HepG2 (cell line): ENCODE results near the gene DSCAM. TPM values are rescaled to one million over a fixed set of nuclear protein-coding genes. Genes with fewer than 3 reads are reported as not detected.
"Not testable (repeated sequence)": the region's sequence is repeated elsewhere in the genome, so short reads cannot be mapped to it uniquely, and the experiment has no call there.

Experiments used
- ATAC-seq: fragments of 200-7000 bp; cut with Tn5 transposase; 3 replicates; pipeline ENCODE4 v1.9.1; 2020; ENCODE audit warnings: mild to moderate bottlenecking, moderate library complexity
- BruUV-seq: library from RNA; stranded (reverse); fragments of 400-500 nt; replicated peaks from 2 replicates; lab custom pipeline; 2021; lab: Mats Ljungman, UMichigan
- CTCF ChIA-PET: fragments of 300-600 bp; formaldehyde crosslinking; extraction: SDS; loops from one replicate; lab custom pipeline; 2021; ENCODE audit warnings: low total read pairs, inconsistent platforms, low intra/inter-chr PET ratio; lab: Yijun Ruan, JAX
- POLR2A ChIA-PET: fragments of 350-600 bp; sonication (Branson Sonifier 250); formaldehyde crosslinking; loops from one replicate; lab custom pipeline; 2020; ENCODE audit warnings: antibody characterized with exemption, inconsistent platforms; lab: Yijun Ruan, JAX
- DNase-seq: peaks from one replicate; pipeline ENCODE4 v3.0.0-alpha.2; 2015; ENCODE audit warnings: low spot score
- FAIRE-seq: peaks from 3 replicates; lab custom pipeline; 2011; peaks lifted over from hg19 to GRCh38; lab: Jason Lieb, UNC
- H2AFZ ChIP-seq: one replicate; pipeline ENCODE4 v1.6.1; 2011; ENCODE audit warnings: low read length, inconsistent platforms
- H3K27ac ChIP-seq: fragments of 300-600 bp; 3 replicates; pipeline ENCODE4 v1.8.0; 2011; ENCODE audit warnings: mixed run types, mild to moderate bottlenecking, mixed read lengths, low read length, inconsistent platforms; ENCODE audit not compliant: insufficient read depth; ENCODE audit errors: extremely low read length
- H3K27me3 ChIP-seq, 2 experiments: fragments of 200-600 bp in 1 of 2; 2 replicates in 1 of 2; 3 replicates in 1 of 2; pipeline versions ENCODE4 v1.6.0 to v1.8.0; 2011; ENCODE audit warnings: low read length in 2 of 2, mild to moderate bottlenecking in 2 of 2, moderate library complexity in 2 of 2, inconsistent platforms in 1 of 2; ENCODE audit not compliant: insufficient read depth in 2 of 2, control insufficient read depth in 1 of 2
- H3K36me3 ChIP-seq, 2 experiments: fragments of 200-600 bp in 1 of 2; replicated peaks in 1 of 2; 2 replicates in 1 of 2; 3 replicates in 1 of 2; pipeline versions ENCODE4 v1.5.1 to v1.8.0; 2011; ENCODE audit warnings: low read length in 2 of 2, inconsistent platforms in 1 of 2; ENCODE audit not compliant: insufficient read depth in 2 of 2, control insufficient read depth in 1 of 2
- H3K4me1 ChIP-seq: 2 replicates; pipeline ENCODE4 v1.5.1; 2012; ENCODE audit warnings: low read length, inconsistent platforms; ENCODE audit not compliant: insufficient read depth
- H3K4me2 ChIP-seq: 2 replicates; pipeline ENCODE4 v1.6.0; 2011; ENCODE audit warnings: low read depth, low read length, inconsistent platforms
- H3K4me3 ChIP-seq, 3 experiments: fragments of 200-600 bp in 1 of 3; sonication (generic), shearing (Covaris generic) in 1 of 3; replicated peaks in 1 of 3; 2 replicates each; pipeline ENCODE4 v1.5.1; 2011 to 2016; ENCODE audit warnings: low read length in 3 of 3, inconsistent platforms in 2 of 3, low read depth in 2 of 3, mild to moderate bottlenecking in 2 of 3, control low read depth in 1 of 3, mixed read lengths in 1 of 3; ENCODE audit not compliant: insufficient read depth in 1 of 3
- H3K79me2 ChIP-seq: one replicate; pipeline ENCODE4 v1.6.1; 2011; ENCODE audit warnings: low read length, inconsistent platforms; ENCODE audit not compliant: insufficient read depth
- H3K9ac ChIP-seq: 2 replicates; pipeline ENCODE4 v1.6.0; 2011; ENCODE audit warnings: mild to moderate bottlenecking, low read depth, low read length, inconsistent platforms; ENCODE audit not compliant: insufficient read depth
- H3K9me3 ChIP-seq: 2 replicates; pipeline ENCODE4 v1.5.1; 2012; ENCODE audit warnings: mild to moderate bottlenecking, low read length
- H4K20me1 ChIP-seq: 2 replicates; pipeline ENCODE4 v1.6.0; 2011; ENCODE audit warnings: inconsistent platforms, mild to moderate bottlenecking, low read length, moderate library complexity; ENCODE audit not compliant: insufficient read depth
- MED1 ChIP-seq: sonication (generic); formaldehyde crosslinking; IDR thresholded peaks from 2 replicates; pipeline ENCODE4 v1.4.0; 2020; ENCODE audit warnings: missing genetic modification reagents
- TBX3 ChIP-seq: fragments of 450-650 bp; IDR thresholded peaks from 2 replicates; pipeline ENCODE4 v1.6.1; 2017; ENCODE audit warnings: antibody characterized with exemption, mild to moderate bottlenecking, inconsistent platforms, borderline replicate concordance
- TCF7L2 ChIP-seq: IDR thresholded peaks from 2 replicates; pipeline ENCODE4 v1.6.1; 2011; ENCODE audit warnings: mild to moderate bottlenecking, low read depth, low read length, moderate library complexity
- U2AF1 ChIP-seq: fragments of 200-400 bp; formaldehyde crosslinking; optimal IDR thresholded peaks from 2 replicates; pipeline ENCODE3; 2017; ENCODE audit warnings: mild to moderate bottlenecking, low read depth, low read length
- USF2 ChIP-seq, 2 experiments: sonication (generic) in 1 of 2; formaldehyde crosslinking in 1 of 2; IDR thresholded peaks; 2 replicates each; pipeline versions ENCODE4 v1.5.1 to v1.6.1; 2011 to 2020; ENCODE audit warnings: borderline replicate concordance in 1 of 2, low read depth in 1 of 2, low read length in 1 of 2, mild to moderate bottlenecking in 1 of 2, missing genetic modification reagents in 1 of 2, moderate library complexity in 1 of 2
- ZFP36L2 ChIP-seq: sonication (generic); formaldehyde crosslinking; IDR thresholded peaks from 2 replicates; pipeline ENCODE4 v1.4.0; 2020; ENCODE audit warnings: missing genetic modification reagents
- ZNF205 ChIP-seq: IDR thresholded peaks from 2 replicates; pipeline ENCODE4 v1.6.1; 2018; ENCODE audit warnings: missing biosample characterization, missing genetic modification reagents
- ZNF296 ChIP-seq: sonication (generic); formaldehyde crosslinking; conservative IDR thresholded peaks from 2 replicates; pipeline ENCODE4 v1.5.0; 2020; ENCODE audit warnings: mild to moderate bottlenecking, missing genetic modification reagents
- WGBS: methylation state at CpG from one replicate; pipeline ENCODE4 v1.1.6; 2017; ENCODE audit warnings: low lambda C conversion rate; 5-methylcytosine and 5-hydroxymethylcytosine counted together
- in situ Hi-C: cut with HindIII; loops from 2 replicates; pipeline ENCODE4 v1.10.0; 2017; ENCODE audit warnings: low pct_unique_long_range_greater_than_20kb; ENCODE audit not compliant: extremely low pct_ligation_motif_present
- intact Hi-C: fragments of 100-400 bp; cut with micrococcal nuclease; formaldehyde crosslinking; loops from one replicate; pipeline ENCODE4 v1.10.0; 2022; ENCODE audit not compliant: unreplicated experiment
- polyA plus RNA-seq, 8 experiments: library from polyadenylated mRNA; depleted of rRNA in 3 of 8; stranded (reverse) in 7 of 8; unstranded in 1 of 8; fragments of >200 nt; fragmentation: Illumina TruSeq in 4 of 8; extraction: Trizol in 4 of 8; gene quantifications; 2 replicates each; pipeline versions ENCODE4 v1.2.1 to v1.2.3, GENCODE V29; 2011 to 2016; ENCODE audit warnings: low read depth in 4 of 8, missing spikeins in 1 of 8, mixed read lengths in 1 of 8; ENCODE audit not compliant: insufficient read depth in 1 of 8
- total RNA-seq, 5 experiments: library from RNA; depleted of rRNA; stranded (reverse); fragments of >200 nt; fragmentation: Illumina TruSeq; extraction: Trizol; gene quantifications; 2 replicates each; pipeline ENCODE4 v1.2.3, GENCODE V29; 2016; ENCODE audit warnings: low read depth in 1 of 5
- TF ChIP-seq, protein P1 (sequence below): sonication (generic); formaldehyde crosslinking; IDR thresholded peaks from 2 replicates; pipeline ENCODE4 v1.4.0; 2020; ENCODE audit warnings: missing genetic modification reagents, borderline replicate concordance
- TF ChIP-seq, protein P2 (sequence below): sonication (generic); formaldehyde crosslinking; IDR thresholded peaks from 2 replicates; pipeline ENCODE4 v1.4.0; 2020; ENCODE audit warnings: missing genetic modification reagents
- TF ChIP-seq, protein P3 (sequence below): sonication (generic); formaldehyde crosslinking; IDR thresholded peaks from 2 replicates; pipeline ENCODE4 v1.8.1; 2023; ENCODE audit warnings: mild to moderate bottlenecking, missing genetic modification reagents

Gene DSCAM
- total and polyA plus RNA-seq, 2 of the 13 experiments (the other 11 are each of a cell fraction or from before 2014, with no cell fraction given): not detected

- TF ChIP-seq, protein P1, sequence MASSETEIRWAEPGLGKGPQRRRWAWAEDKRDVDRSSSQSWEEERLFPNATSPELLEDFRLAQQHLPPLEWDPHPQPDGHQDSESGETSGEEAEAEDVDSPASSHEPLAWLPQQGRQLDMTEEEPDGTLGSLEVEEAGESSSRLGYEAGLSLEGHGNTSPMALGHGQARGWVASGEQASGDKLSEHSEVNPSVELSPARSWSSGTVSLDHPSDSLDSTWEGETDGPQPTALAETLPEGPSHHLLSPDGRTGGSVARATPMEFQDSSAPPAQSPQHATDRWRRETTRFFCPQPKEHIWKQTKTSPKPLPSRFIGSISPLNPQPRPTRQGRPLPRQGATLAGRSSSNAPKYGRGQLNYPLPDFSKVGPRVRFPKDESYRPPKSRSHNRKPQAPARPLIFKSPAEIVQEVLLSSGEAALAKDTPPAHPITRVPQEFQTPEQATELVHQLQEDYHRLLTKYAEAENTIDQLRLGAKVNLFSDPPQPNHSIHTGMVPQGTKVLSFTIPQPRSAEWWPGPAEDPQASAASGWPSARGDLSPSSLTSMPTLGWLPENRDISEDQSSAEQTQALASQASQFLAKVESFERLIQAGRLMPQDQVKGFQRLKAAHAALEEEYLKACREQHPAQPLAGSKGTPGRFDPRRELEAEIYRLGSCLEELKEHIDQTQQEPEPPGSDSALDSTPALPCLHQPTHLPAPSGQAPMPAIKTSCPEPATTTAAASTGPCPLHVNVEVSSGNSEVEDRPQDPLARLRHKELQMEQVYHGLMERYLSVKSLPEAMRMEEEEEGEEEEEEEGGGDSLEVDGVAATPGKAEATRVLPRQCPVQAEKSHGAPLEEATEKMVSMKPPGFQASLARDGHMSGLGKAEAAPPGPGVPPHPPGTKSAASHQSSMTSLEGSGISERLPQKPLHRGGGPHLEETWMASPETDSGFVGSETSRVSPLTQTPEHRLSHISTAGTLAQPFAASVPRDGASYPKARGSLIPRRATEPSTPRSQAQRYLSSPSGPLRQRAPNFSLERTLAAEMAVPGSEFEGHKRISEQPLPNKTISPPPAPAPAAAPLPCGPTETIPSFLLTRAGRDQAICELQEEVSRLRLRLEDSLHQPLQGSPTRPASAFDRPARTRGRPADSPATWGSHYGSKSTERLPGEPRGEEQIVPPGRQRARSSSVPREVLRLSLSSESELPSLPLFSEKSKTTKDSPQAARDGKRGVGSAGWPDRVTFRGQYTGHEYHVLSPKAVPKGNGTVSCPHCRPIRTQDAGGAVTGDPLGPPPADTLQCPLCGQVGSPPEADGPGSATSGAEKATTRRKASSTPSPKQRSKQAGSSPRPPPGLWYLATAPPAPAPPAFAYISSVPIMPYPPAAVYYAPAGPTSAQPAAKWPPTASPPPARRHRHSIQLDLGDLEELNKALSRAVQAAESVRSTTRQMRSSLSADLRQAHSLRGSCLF (CRISPR knock-in tag): no peak
- TF ChIP-seq, protein P2, sequence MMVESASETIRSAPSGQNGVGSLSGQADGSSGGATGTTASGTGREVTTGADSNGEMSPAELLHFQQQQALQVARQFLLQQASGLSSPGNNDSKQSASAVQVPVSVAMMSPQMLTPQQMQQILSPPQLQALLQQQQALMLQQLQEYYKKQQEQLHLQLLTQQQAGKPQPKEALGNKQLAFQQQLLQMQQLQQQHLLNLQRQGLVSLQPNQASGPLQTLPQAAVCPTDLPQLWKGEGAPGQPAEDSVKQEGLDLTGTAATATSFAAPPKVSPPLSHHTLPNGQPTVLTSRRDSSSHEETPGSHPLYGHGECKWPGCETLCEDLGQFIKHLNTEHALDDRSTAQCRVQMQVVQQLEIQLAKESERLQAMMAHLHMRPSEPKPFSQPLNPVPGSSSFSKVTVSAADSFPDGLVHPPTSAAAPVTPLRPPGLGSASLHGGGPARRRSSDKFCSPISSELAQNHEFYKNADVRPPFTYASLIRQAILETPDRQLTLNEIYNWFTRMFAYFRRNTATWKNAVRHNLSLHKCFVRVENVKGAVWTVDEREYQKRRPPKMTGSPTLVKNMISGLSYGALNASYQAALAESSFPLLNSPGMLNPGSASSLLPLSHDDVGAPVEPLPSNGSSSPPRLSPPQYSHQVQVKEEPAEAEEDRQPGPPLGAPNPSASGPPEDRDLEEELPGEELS (CRISPR knock-in tag): no peak
- no peak for TF ChIP-seq ZFP36L2 (CRISPR knock-in tag)
- no peak for TF ChIP-seq ZNF296 (CRISPR knock-in tag)
- no peak for TF ChIP-seq U2AF1
- TF ChIP-seq USF2 (IDR thresholded peaks at IDR 0.05; ENCODE audit: low read depth, low read length): no peak
- TF ChIP-seq USF2 (CRISPR knock-in tag; IDR thresholded peaks at IDR 0.05; ENCODE audit: borderline replicate concordance): no peak
- no peak for TF ChIP-seq TBX3
- TF ChIP-seq, protein P3, sequence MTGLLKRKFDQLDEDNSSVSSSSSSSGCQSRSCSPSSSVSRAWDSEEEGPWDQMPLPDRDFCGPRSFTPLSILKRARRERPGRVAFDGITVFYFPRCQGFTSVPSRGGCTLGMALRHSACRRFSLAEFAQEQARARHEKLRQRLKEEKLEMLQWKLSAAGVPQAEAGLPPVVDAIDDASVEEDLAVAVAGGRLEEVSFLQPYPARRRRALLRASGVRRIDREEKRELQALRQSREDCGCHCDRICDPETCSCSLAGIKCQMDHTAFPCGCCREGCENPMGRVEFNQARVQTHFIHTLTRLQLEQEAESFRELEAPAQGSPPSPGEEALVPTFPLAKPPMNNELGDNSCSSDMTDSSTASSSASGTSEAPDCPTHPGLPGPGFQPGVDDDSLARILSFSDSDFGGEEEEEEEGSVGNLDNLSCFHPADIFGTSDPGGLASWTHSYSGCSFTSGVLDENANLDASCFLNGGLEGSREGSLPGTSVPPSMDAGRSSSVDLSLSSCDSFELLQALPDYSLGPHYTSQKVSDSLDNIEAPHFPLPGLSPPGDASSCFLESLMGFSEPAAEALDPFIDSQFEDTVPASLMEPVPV (CRISPR knock-in tag): no peak
- no peak for TF ChIP-seq MED1
- no peak for TF ChIP-seq ZNF205 (CRISPR knock-in tag)
- no peak for TF ChIP-seq TCF7L2
- TF ChIP-seq, all 625 proteins: peak for 0
Measured at GRCh38 chr21:40269239-40269638, 577.7 kb downstream of the DSCAM start (continued).

DNA sequence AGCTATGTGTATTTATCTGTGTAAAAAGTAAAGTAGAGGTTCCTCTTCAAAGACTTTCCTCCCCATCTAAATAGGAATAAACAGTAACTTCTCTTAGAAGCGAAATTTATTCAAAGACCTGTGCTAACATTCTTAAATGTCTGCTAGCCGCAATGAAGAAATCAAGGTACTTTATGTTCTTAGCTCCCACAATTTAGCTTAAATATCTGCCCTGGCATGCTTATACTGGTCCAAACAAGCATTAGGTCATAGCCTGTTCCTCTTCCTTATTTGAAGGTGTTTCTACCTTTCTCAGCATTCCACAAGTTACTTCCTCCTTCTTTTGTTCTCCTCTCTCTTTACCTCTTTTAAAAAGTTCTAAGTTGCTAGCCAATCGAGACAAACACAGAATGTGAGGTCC lies 588.5 kb downstream of the DSCAM start:
- H3K4me2 ChIP-seq, ATAC-seq: not testable (repeated sequence)

More for the DNA sequence above, 588.5 kb downstream of the DSCAM start:
- H3K4me1 ChIP-seq, DNase-seq, intact Hi-C loops, BruUV-seq, H2AFZ ChIP-seq, H3K79me2 ChIP-seq, FAIRE-seq, H4K20me1 ChIP-seq, H3K27ac ChIP-seq, in situ Hi-C loops, H3K4me3 ChIP-seq, H3K9ac ChIP-seq, POLR2A ChIA-PET, H3K36me3 ChIP-seq, CTCF ChIA-PET, H3K27me3 ChIP-seq: not testable (repeated sequence)
- H3K9me3 ChIP-seq: peaks cover 95% of the 10 kb centered on the region
- WGBS: 1% methylated on average over 3 of the region's 3 CpGs
